ENCODE measurements around the gene KDELR1. TPM values are rescaled to one million over a fixed set of nuclear protein-coding genes. Genes with fewer than 3 reads are reported as not detected.

The KDELR1 gene
- total and polyA plus RNA-seq, 9 of the 15 experiments (the other 6 are each of a cell fraction or from before 2014, with no cell fraction given): 6.1 to 165 (median 58.5) TPM

DNA sequence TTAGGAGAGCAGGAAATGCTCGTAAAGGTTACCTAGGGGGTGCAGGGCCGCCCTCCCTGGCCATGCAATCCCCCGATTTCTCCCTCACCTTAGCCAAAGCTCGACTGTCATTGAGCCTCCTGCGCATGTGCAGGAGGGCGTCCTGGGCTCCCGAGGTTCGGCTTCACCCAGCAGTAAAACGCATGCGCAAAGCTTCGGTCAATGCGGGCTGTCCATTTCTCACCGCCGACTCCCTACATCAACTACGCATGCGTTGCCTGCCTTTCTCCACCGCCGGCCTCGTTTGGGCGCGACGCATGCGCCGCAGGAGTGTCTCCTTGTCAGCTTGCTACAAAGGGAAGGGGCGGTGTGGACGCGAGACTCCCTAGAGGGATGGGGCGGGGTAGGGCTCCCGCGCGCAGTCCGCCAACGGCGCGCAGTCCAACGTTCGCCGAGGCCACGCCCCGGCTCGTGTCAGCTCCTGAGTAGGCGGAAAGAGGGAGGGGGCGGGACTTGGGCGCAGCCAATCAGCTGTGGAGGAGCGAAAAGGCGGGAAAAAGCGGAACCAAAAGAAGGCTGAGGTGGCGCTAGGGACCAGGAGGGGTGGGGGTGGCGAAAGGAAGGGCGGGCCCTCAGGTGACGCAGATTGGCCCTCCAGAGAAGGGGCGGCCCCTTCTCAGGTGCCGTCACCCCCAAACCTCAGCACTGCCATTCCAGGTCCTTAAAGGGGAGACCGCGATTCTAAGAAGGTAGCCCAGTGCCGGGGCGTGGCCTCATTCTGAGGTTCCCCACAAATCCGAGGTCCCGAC is 27.3 kb downstream of the KDELR1 start, which contains the start of the genes SYNGR4 and TMEM143 (continued):
- TF ChIP-seq FOXM1 (IDR thresholded peaks at IDR 0.05; ENCODE audit: low read depth): peak; percentile 30; the same call in 1 of the 2 replicates
- TF ChIP-seq FOXM1 (CRISPR knock-in tag; IDR thresholded peaks at IDR 0.05; ENCODE audit: low read depth): no peak
- peak; percentile 74 for TF ChIP-seq NFYB (IDR thresholded peaks at IDR 0.05; ENCODE audit: extremely low read depth, insufficient read length)
- peak; percentile 41 for TF ChIP-seq TBP (optimal IDR thresholded peaks at IDR 0.05; ENCODE audit: low read depth, low read length)
- no peak for TF ChIP-seq ELF4 (CRISPR knock-in tag; IDR thresholded peaks at IDR 0.05)
- no peak for TF ChIP-seq KDM2B (CRISPR knock-in tag; IDR thresholded peaks at IDR 0.05)
- no peak for TF ChIP-seq NFXL1 (CRISPR knock-in tag; IDR thresholded peaks at IDR 0.05)
- no peak for TF ChIP-seq CBX8 (IDR thresholded peaks at IDR 0.05; ENCODE audit: borderline replicate concordance, extremely low read depth, low read depth, low read length, poor library complexity, severe bottlenecking)
- no peak for TF ChIP-seq GATAD2B (IDR thresholded peaks at IDR 0.05; ENCODE audit: borderline replicate concordance)
- TF ChIP-seq, protein P1, sequence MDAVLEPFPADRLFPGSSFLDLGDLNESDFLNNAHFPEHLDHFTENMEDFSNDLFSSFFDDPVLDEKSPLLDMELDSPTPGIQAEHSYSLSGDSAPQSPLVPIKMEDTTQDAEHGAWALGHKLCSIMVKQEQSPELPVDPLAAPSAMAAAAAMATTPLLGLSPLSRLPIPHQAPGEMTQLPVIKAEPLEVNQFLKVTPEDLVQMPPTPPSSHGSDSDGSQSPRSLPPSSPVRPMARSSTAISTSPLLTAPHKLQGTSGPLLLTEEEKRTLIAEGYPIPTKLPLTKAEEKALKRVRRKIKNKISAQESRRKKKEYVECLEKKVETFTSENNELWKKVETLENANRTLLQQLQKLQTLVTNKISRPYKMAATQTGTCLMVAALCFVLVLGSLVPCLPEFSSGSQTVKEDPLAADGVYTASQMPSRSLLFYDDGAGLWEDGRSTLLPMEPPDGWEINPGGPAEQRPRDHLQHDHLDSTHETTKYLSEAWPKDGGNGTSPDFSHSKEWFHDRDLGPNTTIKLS (IDR thresholded peaks at IDR 0.05; ENCODE audit: borderline replicate concordance, low read depth): peak; percentile 77
- TF ChIP-seq MYC (IDR thresholded peaks at IDR 0.05; ENCODE audit: low read depth, low read length): peak; percentile 69
- no peak for TF ChIP-seq MYC (CRISPR knock-in tag; IDR thresholded peaks at IDR 0.05; ENCODE audit: borderline replicate concordance, low read depth)
- peak; percentile 70 for TF ChIP-seq CREB1 (IDR thresholded peaks at IDR 0.05)
- TF ChIP-seq CREB1 (CRISPR knock-in tag; IDR thresholded peaks at IDR 0.05): peak; percentile 88
- peak; percentile 54 for TF ChIP-seq ESRRA (IDR thresholded peaks at IDR 0.05; ENCODE audit: borderline replicate concordance, low read depth)
- TF ChIP-seq HDAC2 (IDR thresholded peaks at IDR 0.05): peak; percentile 74; the same call in 1 of the 2 replicates
- TF ChIP-seq EP400 (IDR thresholded peaks at IDR 0.05): peak; percentile 83
- TF ChIP-seq TRIM28 (IDR thresholded peaks at IDR 0.05): peak; percentile 36; the same call in 1 of the 2 replicates
- peak; percentile 74 for TF ChIP-seq POLR2G (IDR thresholded peaks at IDR 0.05; ENCODE audit: low read depth, low read length)
- peak; percentile 100 for TF ChIP-seq NRF1 (conservative IDR thresholded peaks at IDR 0.05 in 1 of 2, IDR thresholded peaks at IDR 0.05 in 1 of 2)
- TF ChIP-seq EP300 (IDR thresholded peaks at IDR 0.05; ENCODE audit: low read length): peak; percentile 63; the same call in 1 of the 2 replicates
- peak; percentile 70 for TF ChIP-seq JUND (IDR thresholded peaks at IDR 0.05; ENCODE audit: borderline replicate concordance, low read depth, low read length)
- TF ChIP-seq JUND (tag; IDR thresholded peaks at IDR 0.05; ENCODE audit: borderline replicate concordance, low read depth, low read length): peak; percentile 3; the same call in 1 of the 3 replicates
- peak; percentile 84 for TF ChIP-seq ATF7 (IDR thresholded peaks at IDR 0.05)
- peak; percentile 96 for TF ChIP-seq TFAP4 (CRISPR knock-in tag; IDR thresholded peaks at IDR 0.05; ENCODE audit: borderline replicate concordance)
- TF ChIP-seq TRIM24 (IDR thresholded peaks at IDR 0.05): peak in 1 of 2 experiments; percentile 51; a peak in 2 of 4 replicates

All from K562 (cell line).